ENCODE data around the gene CABP4. TPM values are rescaled to one million over a fixed set of nuclear protein-coding genes. Genes with fewer than 3 reads are reported as not detected.

CABP4 gene
- total RNA-seq, 4 donors from 2014 or later: 1.1 to 5.1 (median 1.8) TPM

DNA sequence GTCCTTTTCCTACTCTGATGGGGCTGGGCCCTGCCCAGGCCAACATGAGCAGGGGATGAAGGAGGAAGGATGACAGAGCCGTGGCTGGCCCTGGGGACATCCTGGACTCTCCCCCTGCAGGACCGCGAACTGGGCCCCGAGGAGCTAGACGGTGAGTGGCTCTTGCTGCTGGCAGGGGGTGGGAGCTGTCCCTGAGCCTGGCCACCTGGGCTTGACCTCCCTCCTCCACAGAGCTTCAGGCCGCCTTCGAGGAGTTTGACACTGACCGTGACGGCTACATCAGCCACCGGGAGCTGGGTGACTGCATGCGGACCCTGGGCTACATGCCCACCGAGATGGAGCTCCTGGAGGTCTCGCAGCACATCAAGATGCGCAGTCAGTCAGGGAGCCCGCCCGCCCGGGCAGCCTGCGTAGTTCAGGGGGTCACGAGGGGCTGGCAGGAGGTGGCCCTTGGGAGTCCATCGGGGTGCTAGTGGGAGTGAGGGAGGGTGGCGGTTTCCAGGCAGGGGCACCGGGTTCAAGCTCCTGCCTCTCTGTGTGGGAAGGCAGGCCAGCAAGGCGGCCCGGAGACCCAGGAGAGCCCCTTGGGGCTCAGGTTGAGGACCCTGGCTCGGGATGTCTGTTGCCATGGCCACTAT, 1.0 kb downstream of the CABP4 start:
- TF ChIP-seq, protein P1, sequence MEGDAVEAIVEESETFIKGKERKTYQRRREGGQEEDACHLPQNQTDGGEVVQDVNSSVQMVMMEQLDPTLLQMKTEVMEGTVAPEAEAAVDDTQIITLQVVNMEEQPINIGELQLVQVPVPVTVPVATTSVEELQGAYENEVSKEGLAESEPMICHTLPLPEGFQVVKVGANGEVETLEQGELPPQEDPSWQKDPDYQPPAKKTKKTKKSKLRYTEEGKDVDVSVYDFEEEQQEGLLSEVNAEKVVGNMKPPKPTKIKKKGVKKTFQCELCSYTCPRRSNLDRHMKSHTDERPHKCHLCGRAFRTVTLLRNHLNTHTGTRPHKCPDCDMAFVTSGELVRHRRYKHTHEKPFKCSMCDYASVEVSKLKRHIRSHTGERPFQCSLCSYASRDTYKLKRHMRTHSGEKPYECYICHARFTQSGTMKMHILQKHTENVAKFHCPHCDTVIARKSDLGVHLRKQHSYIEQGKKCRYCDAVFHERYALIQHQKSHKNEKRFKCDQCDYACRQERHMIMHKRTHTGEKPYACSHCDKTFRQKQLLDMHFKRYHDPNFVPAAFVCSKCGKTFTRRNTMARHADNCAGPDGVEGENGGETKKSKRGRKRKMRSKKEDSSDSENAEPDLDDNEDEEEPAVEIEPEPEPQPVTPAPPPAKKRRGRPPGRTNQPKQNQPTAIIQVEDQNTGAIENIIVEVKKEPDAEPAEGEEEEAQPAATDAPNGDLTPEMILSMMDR (IDR thresholded peaks at IDR 0.05; ENCODE audit: low read depth): no peak

DNA sequence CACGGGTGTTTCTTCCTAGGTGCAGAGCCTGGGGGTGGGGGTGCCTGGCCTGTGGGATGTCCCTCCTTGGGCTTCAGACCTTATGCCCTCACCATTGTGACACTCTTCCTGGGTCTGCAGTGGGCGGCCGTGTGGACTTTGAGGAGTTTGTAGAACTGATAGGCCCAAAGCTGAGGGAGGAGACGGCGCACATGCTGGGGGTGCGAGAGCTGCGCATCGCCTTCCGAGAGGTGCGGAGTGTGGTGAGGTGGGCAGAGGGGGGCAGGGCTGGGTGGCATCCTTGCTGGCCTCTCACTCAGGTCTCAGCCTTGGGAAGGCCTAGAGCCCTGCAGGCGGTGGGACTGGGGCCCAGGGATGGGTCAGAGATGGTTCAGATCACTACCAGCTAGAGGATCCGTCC, 2.3 kb downstream of the CABP4 start:
- TF ChIP-seq, protein P1 (IDR thresholded peaks at IDR 0.05; ENCODE audit: low read depth): no peak

DNA sequence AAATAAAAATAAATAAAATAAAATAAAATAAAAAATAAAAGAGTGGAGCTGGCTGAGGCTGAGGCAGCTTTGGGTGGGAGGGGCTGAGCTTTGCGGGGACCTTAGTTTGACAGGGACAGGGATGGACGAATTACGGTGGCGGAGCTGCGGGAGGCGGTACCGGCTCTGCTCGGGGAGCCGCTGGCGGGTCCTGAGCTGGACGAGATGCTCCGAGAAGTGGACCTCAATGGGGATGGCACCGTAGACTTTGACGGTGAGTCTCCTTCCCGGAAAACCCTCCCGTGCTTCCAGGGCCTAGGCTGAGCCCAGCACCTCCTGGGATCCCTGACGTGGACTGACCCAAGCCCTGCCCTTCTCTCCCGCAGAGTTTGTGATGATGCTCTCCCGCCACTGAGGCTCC, 3.1 kb downstream of the CABP4 start:
- TF ChIP-seq, protein P1 (IDR thresholded peaks at IDR 0.05; ENCODE audit: low read depth): no peak

DNA sequence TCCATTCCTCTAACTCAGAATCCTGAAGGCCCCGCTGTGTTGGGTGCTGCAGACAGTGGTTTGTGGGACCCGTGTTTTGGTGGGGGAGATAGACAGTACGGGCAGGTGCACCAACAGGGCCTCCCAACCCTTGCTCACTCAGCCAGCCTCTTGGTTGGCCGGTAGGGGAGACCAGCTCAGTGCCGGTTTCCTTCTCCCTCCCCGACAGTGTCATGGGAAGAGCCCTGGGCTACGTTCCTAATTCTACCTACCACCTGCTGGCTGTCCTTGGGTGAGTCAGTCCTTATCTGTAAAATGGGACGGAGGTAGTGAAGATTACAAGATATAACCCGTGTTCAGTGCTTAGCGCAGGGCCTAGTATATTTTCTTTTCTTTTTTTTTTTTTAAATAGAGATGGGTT, 8.0 kb downstream of the CABP4 start:
- TF ChIP-seq, protein P1 (IDR thresholded peaks at IDR 0.05; ENCODE audit: low read depth): no peak

DNA sequence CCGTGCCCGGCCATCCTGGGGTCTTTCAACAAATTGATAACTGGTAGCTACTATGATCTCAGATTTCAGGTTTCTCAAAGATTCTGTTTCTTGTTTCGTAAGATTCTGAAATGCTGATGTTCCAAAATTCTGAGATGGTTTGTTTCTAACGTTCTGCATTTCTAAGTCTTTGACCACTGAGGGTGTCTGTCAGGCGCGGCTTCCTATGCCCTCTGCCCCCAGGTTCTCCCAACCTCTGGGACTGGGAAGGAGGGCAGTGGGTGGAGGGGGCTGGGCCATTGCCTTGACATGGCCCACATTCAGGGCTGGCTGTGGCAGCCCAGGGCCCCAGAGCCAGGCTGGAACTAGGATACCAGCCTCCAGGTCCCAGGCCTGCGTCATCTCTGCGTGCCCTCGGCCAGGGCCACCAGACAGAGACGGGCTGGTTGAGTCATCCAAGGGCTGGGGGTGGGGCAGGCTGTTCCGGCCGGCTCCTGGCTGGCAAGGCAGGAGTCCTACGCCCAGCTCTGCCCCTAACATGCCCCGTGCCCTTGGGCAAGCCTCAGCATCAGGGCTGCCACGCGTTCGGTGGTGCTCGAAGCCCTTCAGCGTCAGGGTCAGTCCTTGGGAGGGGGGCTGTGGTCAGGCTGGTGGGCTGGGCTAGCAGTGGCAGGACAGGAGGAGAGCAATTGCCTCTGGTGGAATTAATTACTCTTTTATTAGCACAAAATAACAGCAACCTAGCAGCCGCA, 8.7 kb downstream of the CABP4 start:
- TF ChIP-seq, protein P1 (IDR thresholded peaks at IDR 0.05; ENCODE audit: low read depth): no peak

DNA sequence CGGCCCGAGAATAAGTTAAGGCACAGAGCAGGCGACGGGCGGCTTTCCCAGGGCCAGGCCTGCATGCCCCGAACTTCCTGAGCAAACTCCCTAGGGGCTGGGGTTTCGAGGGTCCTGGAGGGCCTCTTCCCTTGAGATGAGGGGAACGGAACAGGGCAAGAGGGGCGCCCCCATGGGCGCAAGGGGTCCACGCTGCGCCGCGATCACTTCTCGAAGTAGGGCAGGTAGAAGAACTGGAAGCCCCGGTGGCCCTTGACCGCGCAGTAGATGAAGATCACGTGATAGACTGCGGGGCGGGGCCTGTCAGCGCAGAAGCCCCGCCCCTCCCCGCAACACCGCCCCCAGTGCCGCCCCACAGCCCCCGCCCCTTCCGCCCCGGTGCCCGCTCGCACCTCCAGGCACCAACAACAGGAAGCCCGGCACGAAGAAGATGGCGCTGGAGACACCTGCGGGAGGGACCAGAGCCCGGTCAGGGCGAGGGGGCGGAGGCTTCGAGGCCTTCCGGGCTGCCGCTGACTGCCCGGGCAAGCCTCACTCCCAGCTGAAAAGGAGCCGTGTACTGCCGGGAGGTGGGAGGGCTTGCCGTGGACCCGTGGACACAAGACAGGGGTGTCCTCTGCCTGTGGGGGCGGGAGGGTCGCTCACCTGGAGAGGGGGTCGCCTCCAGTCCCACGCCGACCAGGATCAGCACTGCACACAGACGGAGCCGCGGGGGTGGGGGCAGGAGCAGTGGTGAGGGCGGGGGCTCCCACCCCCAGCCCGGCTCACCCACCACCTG, 9.4 kb downstream of the CABP4 start:
- TF ChIP-seq, protein P1 (IDR thresholded peaks at IDR 0.05; ENCODE audit: low read depth): no peak

DNA sequence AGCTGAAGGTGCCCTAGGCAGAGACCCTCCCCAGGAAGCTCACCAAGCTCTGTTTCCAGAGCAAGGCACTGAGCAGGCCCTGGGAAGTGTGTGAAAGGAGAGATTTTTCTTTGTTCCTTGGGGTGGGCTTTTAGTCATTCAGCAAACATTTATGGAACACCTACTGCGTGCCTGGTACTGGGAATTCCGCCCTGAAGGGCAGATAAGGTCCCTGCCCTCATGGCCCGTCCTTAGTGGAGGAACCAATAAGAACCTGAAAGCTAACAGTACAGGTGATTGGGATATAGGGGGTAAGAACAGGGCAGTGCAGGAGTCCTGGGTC, 10.0 kb downstream of the CABP4 start:
- TF ChIP-seq, protein P1 (IDR thresholded peaks at IDR 0.05; ENCODE audit: low read depth): no peak

All from subcutaneous adipose tissue (tissue), 4 donors.